HG03565 (cell line): ENCODE measurements around the gene DOK6.
"Not testable (repeated sequence)": the region's sequence is repeated elsewhere in the genome, so short reads cannot be mapped to it uniquely, and the experiment has no call there.

Experiments
- ATAC-seq: cut with Tn5 transposase; IDR thresholded peaks from one replicate; pipeline ENCODE4 v1.9.1; 2021; ENCODE audit warnings: mild to moderate bottlenecking, moderate library complexity; ENCODE audit not compliant: unreplicated experiment

DOK6 gene

GRCh38 chr18:69854455-69854854 is 453.8 kb downstream of the DOK6 start:
- no peak for ATAC-seq

- ATAC-seq = no peak
These were observed 458.2 kb downstream of the DOK6 start for GRCh38 chr18:69858897-69859296.

- ATAC-seq = peak; percentile 78
These were observed 464.1 kb downstream of the DOK6 start for GRCh38 chr18:69864802-69865201.

- ATAC-seq = no peak
These were observed 465.1 kb downstream of the DOK6 start for GRCh38 chr18:69865776-69866175.

- ATAC-seq = no peak
These were observed 465.5 kb downstream of the DOK6 start for GRCh38 chr18:69866212-69866611.

GRCh38 chr18:69870736-69871135 is 470.0 kb downstream of the DOK6 start:
- ATAC-seq = no peak

GRCh38 chr18:69871363-69871762 is 470.7 kb downstream of the DOK6 start:
- no peak for ATAC-seq

GRCh38 chr18:69872661-69873060 is 472.0 kb downstream of the DOK6 start:
- ATAC-seq = no peak

GRCh38 chr18:69874058-69874457 is 473.4 kb downstream of the DOK6 start:
- no peak for ATAC-seq

GRCh38 chr18:69876490-69876889 is 475.8 kb downstream of the DOK6 start:
- no peak for ATAC-seq

- ATAC-seq = no peak
These were observed 477.7 kb downstream of the DOK6 start for GRCh38 chr18:69878213-69878933.

- ATAC-seq = not testable (repeated sequence)
These were observed 478.4 kb downstream of the DOK6 start for GRCh38 chr18:69879051-69879450.

- ATAC-seq = no peak
These were observed 479.4 kb downstream of the DOK6 start for GRCh38 chr18:69880083-69880482.

GRCh38 chr18:69882965-69883668 is 482.4 kb downstream of the DOK6 start:
- ATAC-seq = peak; percentile 41

- no peak for ATAC-seq
These were observed 483.1 kb downstream of the DOK6 start for GRCh38 chr18:69883781-69884180.

GRCh38 chr18:69885355-69885754 is 484.7 kb downstream of the DOK6 start:
- ATAC-seq = no peak

GRCh38 chr18:69885841-69886531 is 485.3 kb downstream of the DOK6 start:
- ATAC-seq = peak; percentile 79

- ATAC-seq = no peak
These were observed 486.6 kb downstream of the DOK6 start for GRCh38 chr18:69887256-69887655.

GRCh38 chr18:69889009-69889408 is 488.3 kb downstream of the DOK6 start:
- ATAC-seq = peak; percentile 29

GRCh38 chr18:69890558-69890957 is 489.9 kb downstream of the DOK6 start:
- ATAC-seq = no peak

- ATAC-seq = no peak
These were observed 493.8 kb downstream of the DOK6 start for GRCh38 chr18:69894467-69894866.
